PC-3 (cell line): ENCODE results near the gene AOPEP. TPM values are rescaled to one million over a fixed set of nuclear protein-coding genes. Genes with fewer than 3 reads are reported as not detected.

Experiments
- ATAC-seq: fragments of 200-7000 bp; cut with Tn5 transposase; 2 replicates; pipeline ENCODE4 v1.9.1; 2020; ENCODE audit warnings: mild to moderate bottlenecking, moderate library complexity
- BruUV-seq: library from RNA; stranded (reverse); fragments of 400-500 nt; replicated peaks from 2 replicates; lab custom pipeline; 2021; lab: Mats Ljungman, UMichigan
- CTCF ChIA-PET: fragments of 300-600 bp; sonication (Branson Sonifier 250); formaldehyde crosslinking; loops from one replicate; lab custom pipeline; 2022; ENCODE audit warnings: antibody characterized with exemption; lab: Charles Lee
- POLR2A ChIA-PET: fragments of 300-600 bp; sonication (Branson Sonifier 250); formaldehyde crosslinking; loops from one replicate; lab custom pipeline; 2022; ENCODE audit warnings: antibody characterized with exemption; ENCODE audit not compliant: unreplicated experiment; lab: Charles Lee
- DNase-seq: peaks from one replicate; pipeline ENCODE4 v3.0.0-alpha.2; 2015
- H2AFZ ChIP-seq: fragments of 300-600 bp; sonication (generic); 2 replicates; pipeline ENCODE4 v1.6.0; 2016; ENCODE audit warnings: antibody characterized with exemption, low read length
- H3F3A ChIP-seq: fragments of 300-600 bp; sonication (generic); one replicate; pipeline ENCODE4 v1.6.0; 2017; ENCODE audit warnings: antibody characterized with exemption, low read length, control low read depth, mild to moderate bottlenecking; ENCODE audit not compliant: unreplicated experiment
- H3K27ac ChIP-seq: fragments of 300-600 bp; sonication (generic); 2 replicates; pipeline ENCODE4 v1.5.1; 2016; ENCODE audit warnings: mild to moderate bottlenecking, low read length
- H3K27me3 ChIP-seq: fragments of 300-600 bp; sonication (generic); 2 replicates; pipeline ENCODE4 v1.6.1; 2016; ENCODE audit warnings: low read length, mixed read lengths
- H3K36me3 ChIP-seq: fragments of 300-600 bp; sonication (generic); 2 replicates; pipeline ENCODE4 v1.6.1; 2016; ENCODE audit warnings: low read depth, mixed run types, low read length, mixed read lengths
- H3K4me1 ChIP-seq: fragments of 300-600 bp; sonication (generic); 2 replicates; pipeline ENCODE4 v1.5.1; 2016; ENCODE audit warnings: low read length; ENCODE audit not compliant: insufficient read depth
- H3K4me2 ChIP-seq: fragments of 300-600 bp; sonication (generic); 2 replicates; pipeline ENCODE4 v1.6.0; 2016; ENCODE audit warnings: low read length
- H3K4me3 ChIP-seq: fragments of 300-600 bp; sonication (generic); 2 replicates; pipeline ENCODE4 v1.5.1; 2016; ENCODE audit warnings: mild to moderate bottlenecking, low read length, mixed read lengths
- H3K79me2 ChIP-seq: fragments of 300-600 bp; sonication (generic); 2 replicates; pipeline ENCODE4 v1.6.1; 2017; ENCODE audit warnings: low read length, mixed read lengths
- H3K9ac ChIP-seq: fragments of 300-600 bp; sonication (generic); 2 replicates; pipeline ENCODE4 v1.6.0; 2016; ENCODE audit warnings: mild to moderate bottlenecking, low read length
- H3K9me2 ChIP-seq: fragments of 300-600 bp; sonication (generic); replicated peaks from 2 replicates; pipeline ENCODE4 v1.6.1; 2016; ENCODE audit warnings: mixed run types, low read length, mixed read lengths
- H3K9me3 ChIP-seq: fragments of 300-600 bp; sonication (generic); 2 replicates; pipeline ENCODE4 v1.6.1; 2016; ENCODE audit warnings: low read length, mixed read lengths
- H4K20me1 ChIP-seq: fragments of 300-600 bp; sonication (generic); 2 replicates; pipeline ENCODE4 v1.6.1; 2016; ENCODE audit warnings: low read length, mixed read lengths
- EZH2 ChIP-seq: fragments of 300-600 bp; sonication (generic); IDR thresholded peaks from one replicate; pipeline ENCODE4 v1.6.1; 2017; ENCODE audit warnings: antibody characterized with exemption, mild to moderate bottlenecking, low read length; ENCODE audit not compliant: unreplicated experiment
- EZH2phosphoT487 ChIP-seq: fragments of 300-600 bp; sonication (generic); IDR thresholded peaks from 2 replicates; pipeline ENCODE4 v1.6.1; 2018; ENCODE audit warnings: mild to moderate bottlenecking, antibody characterized with exemption, low read length, borderline replicate concordance
- intact Hi-C: fragments of 100-400 bp; cut with micrococcal nuclease; formaldehyde crosslinking; loops from 2 replicates; pipeline ENCODE4 v1.9.0; 2023
- total RNA-seq: library from RNA; depleted of rRNA; stranded (reverse); fragments of >200 nt; gene quantifications from 2 replicates; pipeline ENCODE4 v1.2.3, GENCODE V29; 2014
- TF ChIP-seq, protein P1 (sequence below): fragments of 300-600 bp; sonication (generic); conservative IDR thresholded peaks from 2 replicates; pipeline ENCODE4 v1.5.1; 2017; ENCODE audit warnings: antibody characterized with exemption, low read depth, mild to moderate bottlenecking, low read length

Gene AOPEP
- total RNA-seq, 1 experiment from 2014 or later, result 23.1 TPM

DNA sequence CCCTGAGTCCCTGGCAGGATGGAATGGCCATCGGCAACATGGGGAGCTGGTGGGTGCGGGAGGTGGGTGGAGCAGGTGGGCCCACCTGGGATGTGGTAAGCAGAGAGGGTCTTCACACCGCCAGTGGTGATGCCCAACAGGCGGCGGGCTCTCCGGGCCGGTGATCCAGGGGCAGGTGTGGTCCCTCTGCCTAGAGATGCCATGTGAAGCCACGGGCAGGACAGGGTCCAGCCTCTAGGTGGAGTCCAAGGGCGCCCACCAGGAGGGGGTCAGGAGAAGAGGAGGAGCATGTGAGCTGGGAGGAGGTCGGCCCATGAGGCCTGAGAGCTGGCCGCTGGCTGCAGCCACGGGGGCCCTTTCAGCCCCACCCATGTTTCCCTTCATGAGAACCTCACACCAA lies 369.9 kb downstream of the AOPEP start:
- no TSS peak for BruUV-seq
- peaks cover 53% of the 10 kb centered on the region for H3K4me1 ChIP-seq
- H3K4me2 ChIP-seq, result no peak overlapping the region
- no peak overlapping the region for H3K27ac ChIP-seq
- no peaks in the 10 kb centered on the region for H3K27me3 ChIP-seq
- no peak for TF ChIP-seq EZH2
- TF ChIP-seq, protein P1, sequence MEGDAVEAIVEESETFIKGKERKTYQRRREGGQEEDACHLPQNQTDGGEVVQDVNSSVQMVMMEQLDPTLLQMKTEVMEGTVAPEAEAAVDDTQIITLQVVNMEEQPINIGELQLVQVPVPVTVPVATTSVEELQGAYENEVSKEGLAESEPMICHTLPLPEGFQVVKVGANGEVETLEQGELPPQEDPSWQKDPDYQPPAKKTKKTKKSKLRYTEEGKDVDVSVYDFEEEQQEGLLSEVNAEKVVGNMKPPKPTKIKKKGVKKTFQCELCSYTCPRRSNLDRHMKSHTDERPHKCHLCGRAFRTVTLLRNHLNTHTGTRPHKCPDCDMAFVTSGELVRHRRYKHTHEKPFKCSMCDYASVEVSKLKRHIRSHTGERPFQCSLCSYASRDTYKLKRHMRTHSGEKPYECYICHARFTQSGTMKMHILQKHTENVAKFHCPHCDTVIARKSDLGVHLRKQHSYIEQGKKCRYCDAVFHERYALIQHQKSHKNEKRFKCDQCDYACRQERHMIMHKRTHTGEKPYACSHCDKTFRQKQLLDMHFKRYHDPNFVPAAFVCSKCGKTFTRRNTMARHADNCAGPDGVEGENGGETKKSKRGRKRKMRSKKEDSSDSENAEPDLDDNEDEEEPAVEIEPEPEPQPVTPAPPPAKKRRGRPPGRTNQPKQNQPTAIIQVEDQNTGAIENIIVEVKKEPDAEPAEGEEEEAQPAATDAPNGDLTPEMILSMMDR, result no peak
- no peaks in the 10 kb centered on the region for H3K9me2 ChIP-seq
- intact Hi-C loops, result no loop called here
- ChIA-PET POLR2A (no interaction called here), CTCF (no interaction called here)
- H3K9me3 ChIP-seq, result no peaks in the 10 kb centered on the region
- H3K4me3 ChIP-seq, result no peak overlapping the region
- no peaks in the 10 kb centered on the region for H3F3A ChIP-seq
- no peaks in the 10 kb centered on the region for H4K20me1 ChIP-seq
- no peaks in the 10 kb centered on the region for H3K79me2 ChIP-seq
- no peak for DNase-seq
- no peak overlapping the region for H2AFZ ChIP-seq
- H3K36me3 ChIP-seq, result no peaks in the 10 kb centered on the region
- ATAC-seq, result no peak
- no peak overlapping the region for H3K9ac ChIP-seq

DNA sequence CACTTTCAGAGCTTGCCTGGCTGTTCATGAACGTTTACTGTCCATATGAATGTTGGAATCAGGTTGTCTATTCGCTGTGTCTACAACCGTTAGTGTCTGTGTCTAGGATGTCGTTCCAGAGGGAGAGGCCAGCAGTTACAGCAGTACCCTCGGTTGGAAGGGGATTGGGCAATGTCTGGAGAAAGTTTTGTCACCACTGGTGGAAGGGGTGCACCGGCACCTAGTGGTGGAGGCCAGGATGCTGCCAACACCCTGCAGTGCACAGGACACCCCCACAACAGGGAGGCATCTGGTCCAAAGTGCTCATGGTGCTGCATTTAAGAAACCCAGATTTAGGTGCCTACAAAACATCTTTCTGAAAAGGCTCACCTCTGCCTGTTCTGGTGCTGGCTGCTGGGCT lies 370.3 kb downstream of the AOPEP start:
- ChIA-PET POLR2A (no interaction called here), CTCF (no interaction called here)
- no TSS peak for BruUV-seq
- no peak for DNase-seq
- no peaks in the 10 kb centered on the region for H3K9me2 ChIP-seq
- no peak for ATAC-seq
- no peaks in the 10 kb centered on the region for H3K36me3 ChIP-seq
- no peaks in the 10 kb centered on the region for H3K27me3 ChIP-seq
- H2AFZ ChIP-seq, result no peak overlapping the region
- intact Hi-C loops, result no loop called here
- TF ChIP-seq EZH2, result no peak
- TF ChIP-seq EZH2phosphoT487, result no peak
- TF ChIP-seq, protein P1, result no peak
- no peaks in the 10 kb centered on the region for H4K20me1 ChIP-seq
- H3K4me2 ChIP-seq, result no peak overlapping the region
- H3K4me1 ChIP-seq, result peaks cover 49% of the 10 kb centered on the region
- no peak overlapping the region for H3K9ac ChIP-seq
- no peaks in the 10 kb centered on the region for H3K9me3 ChIP-seq
- no peak overlapping the region for H3K4me3 ChIP-seq
- H3K79me2 ChIP-seq, result no peaks in the 10 kb centered on the region
- no peaks in the 10 kb centered on the region for H3F3A ChIP-seq
- H3K27ac ChIP-seq, result no peak overlapping the region

DNA sequence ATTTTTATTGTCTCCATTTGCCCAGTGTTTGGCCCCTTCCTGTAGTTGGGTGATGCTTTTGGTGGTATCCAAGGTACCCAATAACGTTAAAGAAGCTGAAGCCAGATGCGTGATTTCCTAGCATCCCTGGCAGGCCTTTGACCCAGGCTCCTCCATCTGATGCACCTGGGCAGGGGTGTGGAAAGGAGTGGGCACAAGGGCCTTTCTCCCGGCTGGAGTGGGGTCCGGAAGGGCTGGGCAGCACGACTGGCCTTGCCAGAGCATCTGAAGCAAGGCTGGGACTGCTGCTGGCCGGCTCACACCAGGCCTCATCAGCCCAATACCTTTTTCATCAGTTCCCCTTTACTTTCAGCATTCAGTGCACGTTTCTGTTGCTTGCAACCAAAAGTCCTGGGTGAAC lies 370.8 kb downstream of the AOPEP start:
- ChIA-PET CTCF (no interaction called here), POLR2A (no interaction called here)
- Histone ChIP-seq H3K4me1 (peaks cover 44% of the 10 kb centered on the region), H2AFZ (no peak overlapping the region), H3K27ac (no peak overlapping the region), H3K4me3 (no peak overlapping the region), H3K36me3 (no peaks in the 10 kb centered on the region), H3K9me3 (no peaks in the 10 kb centered on the region), H3F3A (no peaks in the 10 kb centered on the region), H3K9ac (no peak overlapping the region), H3K27me3 (no peaks in the 10 kb centered on the region), H3K79me2 (no peaks in the 10 kb centered on the region), H3K9me2 (no peaks in the 10 kb centered on the region), H4K20me1 (no peaks in the 10 kb centered on the region), H3K4me2 (no peak overlapping the region)
- DNase-seq, result no peak
- TF ChIP-seq EZH2, result no peak
- TF ChIP-seq, protein P1, result no peak
- TF ChIP-seq EZH2phosphoT487, result no peak
- no TSS peak for BruUV-seq
- intact Hi-C loops, result no loop called here
- no peak for ATAC-seq
